WTC11 (cell line): ENCODE data around the gene TACC2. TPM values are rescaled to one million over a fixed set of nuclear protein-coding genes. Genes with fewer than 3 reads are reported as not detected.

ENCODE experiments used
- ATAC-seq: fragments of 200-7000 bp; cut with Tn5 transposase; 2 replicates; pipeline ENCODE4 v1.10.0; 2021; ENCODE audit warnings: mild to moderate bottlenecking, moderate library complexity
- CTCF ChIA-PET: fragments of 300-600 bp; sonication (Branson Sonifier 250); formaldehyde crosslinking; loops from one replicate; lab custom pipeline; 2021; ENCODE audit warnings: antibody characterized with exemption; lab: Charles Lee
- POLR2A ChIA-PET: fragments of 350-600 bp; sonication (Branson Sonifier 250); formaldehyde crosslinking; loops from one replicate; lab custom pipeline; 2021; ENCODE audit warnings: antibody characterized with exemption; lab: Charles Lee
- DNase-seq: peaks from one replicate; pipeline ENCODE4 v3.0.0; 2021; ENCODE audit warnings: low spot score
- H3K27ac Mint-ChIP-seq: 2 replicates; pipeline ENCODE4 v1.8.0; 2021; ENCODE audit warnings: mixed read lengths
- H3K27me3 Mint-ChIP-seq: 2 replicates; pipeline ENCODE4 v1.8.0; 2021; ENCODE audit warnings: low read depth, mild to moderate bottlenecking, moderate library complexity, mixed read lengths
- H3K36me3 Mint-ChIP-seq: 2 replicates; pipeline ENCODE4 v1.8.0; 2021; ENCODE audit warnings: mixed read lengths
- H3K4me1 Mint-ChIP-seq: 2 replicates; pipeline ENCODE4 v1.8.0; 2022; ENCODE audit warnings: mixed read lengths
- H3K4me3 Mint-ChIP-seq: 2 replicates; pipeline ENCODE4 v1.8.0; 2021; ENCODE audit warnings: mild to moderate bottlenecking, moderate library complexity, mixed read lengths
- H3K9me3 Mint-ChIP-seq: 2 replicates; pipeline ENCODE4 v1.8.0; 2021; ENCODE audit warnings: mixed read lengths
- CBFB ChIP-seq: sonication (generic); formaldehyde crosslinking; IDR thresholded peaks from 2 replicates; pipeline ENCODE4 v1.8.1; 2022; ENCODE audit warnings: mild to moderate bottlenecking, low read depth, missing genetic modification reagents
- CREB1 ChIP-seq: sonication (generic); formaldehyde crosslinking; IDR thresholded peaks from 2 replicates; pipeline ENCODE4 v1.8.0; 2023; ENCODE audit warnings: mild to moderate bottlenecking, missing genetic modification reagents
- ELF4 ChIP-seq: sonication (generic); formaldehyde crosslinking; IDR thresholded peaks from 2 replicates; pipeline ENCODE4 v1.8.1; 2022; ENCODE audit warnings: low read depth, mild to moderate bottlenecking, moderate library complexity, missing genetic modification reagents
- ESRRA ChIP-seq: sonication (generic); formaldehyde crosslinking; IDR thresholded peaks from 2 replicates; pipeline ENCODE4 v1.8.1; 2022; ENCODE audit warnings: mild to moderate bottlenecking, missing genetic modification reagents, borderline replicate concordance
- GTF2I ChIP-seq: fragments of 250-450 bp; sonication (Bioruptor Pico); conservative IDR thresholded peaks from 2 replicates; pipeline ENCODE4 v1.4.0; 2021; ENCODE audit warnings: mild to moderate bottlenecking
- HMGA2 ChIP-seq: fragments of 250-450 bp; sonication (Bioruptor Pico); IDR thresholded peaks from 2 replicates; pipeline ENCODE4 v1.4.0; 2021; ENCODE audit warnings: mild to moderate bottlenecking, moderate library complexity
- PRRX2 ChIP-seq: fragments of 250-450 bp; sonication (Bioruptor Pico); IDR thresholded peaks from 2 replicates; pipeline ENCODE4 v1.8.0; 2021; ENCODE audit warnings: mild to moderate bottlenecking
- SP1 ChIP-seq: sonication (generic); formaldehyde crosslinking; conservative IDR thresholded peaks from 2 replicates; pipeline ENCODE4 v1.8.1; 2022; ENCODE audit warnings: missing genetic modification reagents
- TCF7 ChIP-seq: sonication (generic); formaldehyde crosslinking; IDR thresholded peaks from 2 replicates; pipeline ENCODE4 v1.8.0; 2022; ENCODE audit warnings: mild to moderate bottlenecking, low read depth, missing genetic modification reagents, moderate library complexity
- ZNF423 ChIP-seq: fragments of 250-450 bp; sonication (Bioruptor Pico); IDR thresholded peaks from 2 replicates; pipeline ENCODE4 v2.1.2; 2022; ENCODE audit warnings: mild to moderate bottlenecking, moderate library complexity
- total RNA-seq: library from RNA; stranded (reverse); gene quantifications from 3 replicates; pipeline ENCODE4 v1.2.3, GENCODE V29; 2021
- TF ChIP-seq, protein P1 (sequence below): sonication (generic); formaldehyde crosslinking; IDR thresholded peaks from 2 replicates; pipeline ENCODE4 v1.8.0; 2023; ENCODE audit warnings: mild to moderate bottlenecking, missing genetic modification reagents
- TF ChIP-seq, protein P2 (sequence below): sonication (generic); formaldehyde crosslinking; IDR thresholded peaks from 2 replicates; pipeline ENCODE4 v1.8.0; 2022; ENCODE audit warnings: mild to moderate bottlenecking, missing genetic modification reagents
- TF ChIP-seq, protein P3 (sequence below): sonication (generic); formaldehyde crosslinking; IDR thresholded peaks from 2 replicates; pipeline ENCODE4 v1.8.1; 2023; ENCODE audit warnings: mild to moderate bottlenecking, missing genetic modification reagents
- TF ChIP-seq, protein P4 (sequence below): fragments of 250-450 bp; sonication (Bioruptor Pico); IDR thresholded peaks from 2 replicates; pipeline ENCODE4 v1.9.0; 2021; ENCODE audit warnings: mild to moderate bottlenecking
- TF ChIP-seq, protein P5 (sequence below): sonication (generic); formaldehyde crosslinking; IDR thresholded peaks from 2 replicates; pipeline ENCODE4 v1.8.1; 2022; ENCODE audit warnings: low read depth, missing genetic modification reagents, borderline replicate concordance
- TF ChIP-seq, protein P6 (sequence below): fragments of 250-450 bp; sonication (Bioruptor Pico); IDR thresholded peaks from 2 replicates; pipeline ENCODE4 v1.9.0; 2021; ENCODE audit warnings: moderate library complexity, mild to moderate bottlenecking, inconsistent platforms, borderline replicate concordance
- TF ChIP-seq, protein P7 (sequence below): sonication (generic); formaldehyde crosslinking; IDR thresholded peaks from 2 replicates; pipeline ENCODE4 v1.8.0; 2022; ENCODE audit warnings: mild to moderate bottlenecking, missing genetic modification reagents

TACC2 gene
- total RNA-seq, 1 experiment from 2014 or later = 28.9 TPM

DNA sequence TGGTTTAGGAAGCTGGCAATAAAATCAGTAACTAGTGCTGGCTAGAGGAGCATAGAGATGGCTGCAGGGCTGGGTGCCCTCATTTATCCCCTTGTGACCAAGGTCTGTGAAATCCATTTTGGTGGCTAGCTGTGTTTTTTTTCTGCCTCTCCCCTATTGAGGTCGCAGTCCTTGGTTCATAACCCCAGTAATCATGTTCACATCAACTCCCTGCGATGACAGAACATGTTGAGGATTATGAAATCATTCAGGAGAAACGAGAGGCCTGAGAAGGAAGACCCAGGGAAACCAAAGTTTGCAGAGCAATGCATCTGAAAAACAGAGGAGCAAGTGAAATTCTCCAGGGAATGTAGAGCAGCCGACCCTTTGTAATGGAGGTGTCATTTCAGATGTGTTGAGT, 126.9 kb downstream of the TACC2 start:
- ATAC-seq = no peak
- no peak for TF ChIP-seq ELF4 (CRISPR knock-in tag)
- no peak for TF ChIP-seq SP1 (CRISPR knock-in tag)
- Mint-ChIP-seq H3K4me1 (peaks cover 40% of the 10 kb centered on the region), H3K36me3 (no peaks in the 10 kb centered on the region), H3K27ac (no peak overlapping the region), H3K4me3 (no peak overlapping the region), H3K27me3 (no peaks in the 10 kb centered on the region; the same call in none of the 2 replicates), H3K9me3 (no peaks in the 10 kb centered on the region)
- DNase-seq = no peak
- ChIA-PET POLR2A (interaction anchor here (0.6 kb wide), 1 partner anchor 195 kb away, joined by 6 read pairs; no protein-coding TSS in a partner anchor), CTCF (interaction anchor here (1.1 kb wide), 1 partner anchor 62 kb away, joined by 3 read pairs; no protein-coding TSS in a partner anchor)

DNA sequence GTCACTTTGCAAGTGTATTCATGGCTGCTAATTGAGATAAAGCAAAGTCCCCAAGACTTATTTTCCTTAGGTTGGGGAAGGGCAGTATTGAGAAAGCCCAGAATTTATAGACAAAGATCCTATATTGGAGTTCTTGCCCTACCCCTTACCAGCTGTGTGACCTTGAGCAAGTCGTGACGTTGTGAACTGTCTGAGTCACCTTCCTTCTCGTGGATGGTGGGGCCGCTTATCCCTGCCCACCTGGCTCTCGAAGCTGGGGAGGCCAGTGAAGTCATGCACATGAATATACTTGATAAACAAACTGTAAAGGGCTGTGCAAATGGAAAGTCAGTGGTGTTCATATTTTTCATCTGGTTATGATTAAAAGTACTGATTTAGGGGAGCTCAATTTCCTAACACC, 127.4 kb downstream of the TACC2 start:
- ChIA-PET CTCF (interaction anchor here (1.1 to 1.8 kb wide), 2 partner anchors 62 to 65 kb away, joined by 3 to 5 read pairs; no protein-coding TSS in a partner anchor), POLR2A (interaction anchor here (0.6 kb wide), 2 partner anchors 65 to 195 kb away, joined by 3 to 6 read pairs; no protein-coding TSS in a partner anchor)
- Mint-ChIP-seq H3K4me3 (no peak overlapping the region), H3K9me3 (no peaks in the 10 kb centered on the region), H3K27ac (no peak overlapping the region), H3K4me1 (peaks cover 40% of the 10 kb centered on the region), H3K27me3 (no peaks in the 10 kb centered on the region; the same call in 1 of the 2 replicates), H3K36me3 (no peaks in the 10 kb centered on the region)
- DNase-seq (no peak), ATAC-seq (no peak)
- TF ChIP-seq, protein P1, sequence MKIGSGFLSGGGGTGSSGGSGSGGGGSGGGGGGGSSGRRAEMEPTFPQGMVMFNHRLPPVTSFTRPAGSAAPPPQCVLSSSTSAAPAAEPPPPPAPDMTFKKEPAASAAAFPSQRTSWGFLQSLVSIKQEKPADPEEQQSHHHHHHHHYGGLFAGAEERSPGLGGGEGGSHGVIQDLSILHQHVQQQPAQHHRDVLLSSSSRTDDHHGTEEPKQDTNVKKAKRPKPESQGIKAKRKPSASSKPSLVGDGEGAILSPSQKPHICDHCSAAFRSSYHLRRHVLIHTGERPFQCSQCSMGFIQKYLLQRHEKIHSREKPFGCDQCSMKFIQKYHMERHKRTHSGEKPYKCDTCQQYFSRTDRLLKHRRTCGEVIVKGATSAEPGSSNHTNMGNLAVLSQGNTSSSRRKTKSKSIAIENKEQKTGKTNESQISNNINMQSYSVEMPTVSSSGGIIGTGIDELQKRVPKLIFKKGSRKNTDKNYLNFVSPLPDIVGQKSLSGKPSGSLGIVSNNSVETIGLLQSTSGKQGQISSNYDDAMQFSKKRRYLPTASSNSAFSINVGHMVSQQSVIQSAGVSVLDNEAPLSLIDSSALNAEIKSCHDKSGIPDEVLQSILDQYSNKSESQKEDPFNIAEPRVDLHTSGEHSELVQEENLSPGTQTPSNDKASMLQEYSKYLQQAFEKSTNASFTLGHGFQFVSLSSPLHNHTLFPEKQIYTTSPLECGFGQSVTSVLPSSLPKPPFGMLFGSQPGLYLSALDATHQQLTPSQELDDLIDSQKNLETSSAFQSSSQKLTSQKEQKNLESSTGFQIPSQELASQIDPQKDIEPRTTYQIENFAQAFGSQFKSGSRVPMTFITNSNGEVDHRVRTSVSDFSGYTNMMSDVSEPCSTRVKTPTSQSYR = no peak
- TF ChIP-seq ZNF423 (CRISPR knock-in tag) (no peak), PRRX2 (no peak), SP1 (CRISPR knock-in tag) (no peak), CREB1 (CRISPR knock-in tag) (no peak), CBFB (no peak), GTF2I (CRISPR knock-in tag) (no peak), TCF7 (CRISPR knock-in tag) (no peak)
- TF ChIP-seq, protein P2, sequence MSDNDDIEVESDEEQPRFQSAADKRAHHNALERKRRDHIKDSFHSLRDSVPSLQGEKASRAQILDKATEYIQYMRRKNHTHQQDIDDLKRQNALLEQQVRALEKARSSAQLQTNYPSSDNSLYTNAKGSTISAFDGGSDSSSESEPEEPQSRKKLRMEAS (CRISPR knock-in tag) = no peak
- TF ChIP-seq, protein P3, sequence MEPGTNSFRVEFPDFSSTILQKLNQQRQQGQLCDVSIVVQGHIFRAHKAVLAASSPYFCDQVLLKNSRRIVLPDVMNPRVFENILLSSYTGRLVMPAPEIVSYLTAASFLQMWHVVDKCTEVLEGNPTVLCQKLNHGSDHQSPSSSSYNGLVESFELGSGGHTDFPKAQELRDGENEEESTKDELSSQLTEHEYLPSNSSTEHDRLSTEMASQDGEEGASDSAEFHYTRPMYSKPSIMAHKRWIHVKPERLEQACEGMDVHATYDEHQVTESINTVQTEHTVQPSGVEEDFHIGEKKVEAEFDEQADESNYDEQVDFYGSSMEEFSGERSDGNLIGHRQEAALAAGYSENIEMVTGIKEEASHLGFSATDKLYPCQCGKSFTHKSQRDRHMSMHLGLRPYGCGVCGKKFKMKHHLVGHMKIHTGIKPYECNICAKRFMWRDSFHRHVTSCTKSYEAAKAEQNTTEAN = no peak
- TF ChIP-seq, protein P4, sequence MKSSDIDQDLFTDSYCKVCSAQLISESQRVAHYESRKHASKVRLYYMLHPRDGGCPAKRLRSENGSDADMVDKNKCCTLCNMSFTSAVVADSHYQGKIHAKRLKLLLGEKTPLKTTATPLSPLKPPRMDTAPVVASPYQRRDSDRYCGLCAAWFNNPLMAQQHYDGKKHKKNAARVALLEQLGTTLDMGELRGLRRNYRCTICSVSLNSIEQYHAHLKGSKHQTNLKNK = no peak
- TF ChIP-seq, protein P5, sequence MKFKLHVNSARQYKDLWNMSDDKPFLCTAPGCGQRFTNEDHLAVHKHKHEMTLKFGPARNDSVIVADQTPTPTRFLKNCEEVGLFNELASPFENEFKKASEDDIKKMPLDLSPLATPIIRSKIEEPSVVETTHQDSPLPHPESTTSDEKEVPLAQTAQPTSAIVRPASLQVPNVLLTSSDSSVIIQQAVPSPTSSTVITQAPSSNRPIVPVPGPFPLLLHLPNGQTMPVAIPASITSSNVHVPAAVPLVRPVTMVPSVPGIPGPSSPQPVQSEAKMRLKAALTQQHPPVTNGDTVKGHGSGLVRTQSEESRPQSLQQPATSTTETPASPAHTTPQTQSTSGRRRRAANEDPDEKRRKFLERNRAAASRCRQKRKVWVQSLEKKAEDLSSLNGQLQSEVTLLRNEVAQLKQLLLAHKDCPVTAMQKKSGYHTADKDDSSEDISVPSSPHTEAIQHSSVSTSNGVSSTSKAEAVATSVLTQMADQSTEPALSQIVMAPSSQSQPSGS = no peak
- TF ChIP-seq, protein P6, sequence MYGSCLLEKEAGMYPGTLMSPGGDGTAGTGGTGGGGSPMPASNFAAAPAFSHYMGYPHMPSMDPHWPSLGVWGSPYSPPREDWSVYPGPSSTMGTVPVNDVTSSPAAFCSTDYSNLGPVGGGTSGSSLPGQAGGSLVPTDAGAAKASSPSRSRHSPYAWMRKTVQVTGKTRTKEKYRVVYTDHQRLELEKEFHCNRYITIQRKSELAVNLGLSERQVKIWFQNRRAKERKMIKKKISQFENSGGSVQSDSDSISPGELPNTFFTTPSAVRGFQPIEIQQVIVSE = no peak
- TF ChIP-seq, all 79 proteins: peak for 0

DNA sequence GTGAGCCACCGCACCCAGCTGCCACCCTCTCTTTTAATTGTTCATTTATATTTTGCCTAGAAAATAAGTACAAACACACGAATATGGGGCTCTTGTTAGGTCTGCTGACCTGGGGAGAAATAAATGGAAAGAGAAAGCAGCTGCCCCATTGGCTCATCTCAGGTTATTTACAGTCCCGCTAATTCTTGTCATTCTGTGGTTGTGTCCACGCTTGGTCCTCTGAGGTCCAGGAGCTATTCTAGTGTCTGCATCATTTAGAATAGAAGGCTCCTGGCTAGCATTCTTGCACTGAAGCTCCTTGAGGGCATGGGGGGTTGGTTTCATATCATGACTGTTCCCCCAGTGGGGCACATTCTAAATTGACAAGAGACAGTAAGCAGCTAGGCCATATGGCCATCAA, 128.5 kb downstream of the TACC2 start:
- CTCF ChIA-PET = interaction anchor here (1.8 kb wide), 1 partner anchor 66 kb away, joined by 5 read pairs; no protein-coding TSS in a partner anchor

More for the DNA sequence above, 128.5 kb downstream of the TACC2 start:
- Mint-ChIP-seq H3K27ac (no peak overlapping the region), H3K27me3 (no peaks in the 10 kb centered on the region), H3K36me3 (no peaks in the 10 kb centered on the region), H3K4me3 (no peak overlapping the region), H3K9me3 (no peaks in the 10 kb centered on the region), H3K4me1 (peaks cover 30% of the 10 kb centered on the region)
- DNase-seq = no peak
- ATAC-seq = no peak
- TF ChIP-seq HMGA2 = no peak
- TF ChIP-seq, protein P7, sequence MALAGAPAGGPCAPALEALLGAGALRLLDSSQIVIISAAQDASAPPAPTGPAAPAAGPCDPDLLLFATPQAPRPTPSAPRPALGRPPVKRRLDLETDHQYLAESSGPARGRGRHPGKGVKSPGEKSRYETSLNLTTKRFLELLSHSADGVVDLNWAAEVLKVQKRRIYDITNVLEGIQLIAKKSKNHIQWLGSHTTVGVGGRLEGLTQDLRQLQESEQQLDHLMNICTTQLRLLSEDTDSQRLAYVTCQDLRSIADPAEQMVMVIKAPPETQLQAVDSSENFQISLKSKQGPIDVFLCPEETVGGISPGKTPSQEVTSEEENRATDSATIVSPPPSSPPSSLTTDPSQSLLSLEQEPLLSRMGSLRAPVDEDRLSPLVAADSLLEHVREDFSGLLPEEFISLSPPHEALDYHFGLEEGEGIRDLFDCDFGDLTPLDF (CRISPR knock-in tag) = no peak
- no peak for TF ChIP-seq ESRRA
- POLR2A ChIA-PET = no interaction called here
